GM12878 (cell line): ENCODE measurements around the gene SLC36A4. TPM values are rescaled to one million over a fixed set of nuclear protein-coding genes. Genes with fewer than 3 reads are reported as not detected.
"Not testable (repeated sequence)": the region's sequence is repeated elsewhere in the genome, so short reads cannot be mapped to it uniquely, and the experiment has no call there.

Experiments used
- ATAC-seq: fragments of 200-7000 bp; cut with Tn5 transposase; 3 replicates; pipeline ENCODE4 v1.9.1; 2020; ENCODE audit warnings: mild to moderate bottlenecking, moderate library complexity
- BruUV-seq: library from RNA; stranded (reverse); fragments of 400-500 nt; replicated peaks from 2 replicates; lab custom pipeline; 2021; lab: Mats Ljungman, UMichigan
- CTCF ChIA-PET: fragments of 300-600 bp; sonication (Branson Sonifier 250); formaldehyde crosslinking; extraction: SDS; loops from one replicate; lab custom pipeline; 2021; ENCODE audit warnings: inconsistent platforms; lab: Yijun Ruan, JAX
- POLR2A ChIA-PET: fragments of 350-600 bp; formaldehyde crosslinking; extraction: SDS; loops from one replicate; lab custom pipeline; 2021; ENCODE audit warnings: inconsistent platforms; lab: Charles Lee
- RAD21 ChIA-PET: fragments of 300-600 bp; sonication (Branson Sonifier 250); formaldehyde crosslinking; loops from one replicate; lab custom pipeline; 2023; ENCODE audit warnings: antibody characterized with exemption; ENCODE audit not compliant: unreplicated experiment; lab: Charles Lee
- SMC1A ChIA-PET: fragments of 300-600 bp; sonication (Branson Sonifier 250); formaldehyde crosslinking; loops from one replicate; lab custom pipeline; 2023; ENCODE audit not compliant: unreplicated experiment, uncharacterized antibody; lab: Charles Lee
- DNase-seq: peaks from one replicate; pipeline ENCODE4 v3.0.0-alpha.2; 2011; ENCODE audit warnings: low read depth, low spot score
- FAIRE-seq: peaks from 3 replicates; lab custom pipeline; 2011; peaks lifted over from hg19 to GRCh38; lab: Jason Lieb, UNC
- H2AFZ ChIP-seq: 2 replicates; pipeline ENCODE4 v1.6.0; 2011; ENCODE audit warnings: low read depth, low read length, control low read depth; ENCODE audit not compliant: control insufficient read depth
- H3K27ac ChIP-seq: 2 replicates; pipeline ENCODE4 v1.5.1; 2011; ENCODE audit warnings: control low read depth; ENCODE audit not compliant: control insufficient read depth, insufficient read depth
- H3K27me3 ChIP-seq, 2 experiments: replicated peaks in 1 of 2; 2 replicates each; pipeline versions ENCODE4 v1.6.0 to v1.6.1; 2011; ENCODE audit warnings: low read length in 1 of 2; ENCODE audit not compliant: control insufficient read depth in 2 of 2, insufficient read depth in 2 of 2
- H3K36me3 ChIP-seq, 2 experiments: 2 replicates each; pipeline ENCODE4 v1.5.1; 2011; ENCODE audit warnings: low read length in 1 of 2; ENCODE audit not compliant: control insufficient read depth in 2 of 2, insufficient read depth in 2 of 2
- H3K4me1 ChIP-seq: 2 replicates; pipeline ENCODE4 v1.6.1; 2011; ENCODE audit warnings: mild to moderate bottlenecking, low read length, moderate library complexity, mixed read lengths; ENCODE audit not compliant: control insufficient read depth, insufficient read depth
- H3K4me2 ChIP-seq: 2 replicates; pipeline ENCODE4 v1.6.0; 2011; ENCODE audit warnings: control low read depth; ENCODE audit not compliant: control insufficient read depth, insufficient read depth
- H3K4me3 ChIP-seq: fragments of 200-600 bp; sonication (generic); 2 replicates; pipeline ENCODE4 v1.5.1; 2016
- H3K79me2 ChIP-seq: 2 replicates; pipeline ENCODE4 v1.6.0; 2011; ENCODE audit warnings: low read length; ENCODE audit not compliant: control insufficient read depth, insufficient read depth
- H3K9ac ChIP-seq: 2 replicates; pipeline ENCODE4 v1.8.0; 2011; ENCODE audit warnings: low read length, control low read depth, mixed read lengths; ENCODE audit not compliant: control insufficient read depth, insufficient read depth
- H3K9me3 ChIP-seq: replicated peaks from 3 replicates; pipeline ENCODE4 v1.5.1; 2011; ENCODE audit warnings: mild to moderate bottlenecking, low read length; ENCODE audit not compliant: control insufficient read depth, insufficient read depth
- H4K20me1 ChIP-seq: 2 replicates; pipeline ENCODE4 v1.6.0; 2011; ENCODE audit not compliant: control insufficient read depth, insufficient read depth
- BACH1 ChIP-seq: fragments of 450-650 bp; IDR thresholded peaks from 2 replicates; pipeline ENCODE4 v1.6.1; 2017; ENCODE audit warnings: mild to moderate bottlenecking, borderline replicate concordance
- JUNB ChIP-seq: IDR thresholded peaks from 2 replicates; pipeline ENCODE4 v1.6.1; 2016; ENCODE audit warnings: antibody characterized with exemption, mild to moderate bottlenecking
- PBX3 ChIP-seq: IDR thresholded peaks from 2 replicates; pipeline ENCODE4 v1.6.1; 2011; ENCODE audit warnings: mild to moderate bottlenecking, low read depth, low read length, moderate library complexity; ENCODE audit not compliant: insufficient replicate concordance
- SPI1 ChIP-seq: IDR thresholded peaks from 2 replicates; pipeline ENCODE4 v1.6.1; 2011; ENCODE audit warnings: low read depth, mild to moderate bottlenecking, low read length, moderate library complexity, borderline replicate concordance; ENCODE audit not compliant: insufficient read depth
- WGBS: methylation state at CpG from one replicate; pipeline ENCODE4 v1.1.6; 2016; ENCODE audit warnings: low lambda C conversion rate; ENCODE audit not compliant: insufficient replicate concordance, insufficient coverage; ENCODE audit errors: missing lambda C conversion rate; 5-methylcytosine and 5-hydroxymethylcytosine counted together
- in situ Hi-C: fragments of 300-500 bp; cut with MboI; formaldehyde crosslinking; loops from 9 replicates; pipeline ENCODE4 v1.14.3; 2018; ENCODE audit warnings: mixed read lengths
- intact Hi-C: fragments of 100-400 bp; cut with micrococcal nuclease; formaldehyde crosslinking; loops from one replicate; pipeline ENCODE4 v1.14.2; 2022; ENCODE audit not compliant: unreplicated experiment
- polyA plus RNA-seq, 11 experiments: library from polyadenylated mRNA; depleted of rRNA in 4 of 11; unstranded in 6 of 11; stranded (reverse) in 5 of 11; fragments of >200 nt; fragmentation: Nextera tagmentation in 4 of 11; fragmentation: Illumina TruSeq in 1 of 11; extraction: Ambion mirVana in 4 of 11; extraction: Trizol in 1 of 11; gene quantifications; 1 replicate in 1 of 11; 2 replicates in 10 of 11; pipeline versions ENCODE4 v1.2.1 to v1.2.3, GENCODE V29; 2011 to 2016; ENCODE audit warnings: inconsistent platforms in 2 of 11, missing spikeins in 2 of 11, low read depth in 1 of 11
- total RNA-seq, 4 experiments: library from RNA; depleted of rRNA in 3 of 4; stranded (reverse); fragments of >200 nt in 3 of 4; fragmentation: Illumina TruSeq in 1 of 4; extraction: Trizol in 1 of 4; gene quantifications; 2 replicates each; pipeline versions ENCODE4 v1.2.1 to v1.2.3, GENCODE V29; 2013 to 2021

SLC36A4 gene
- total and polyA plus RNA-seq, 10 of the 15 experiments (the other 5 are each of a cell fraction or from before 2014, with no cell fraction given), result 1.4 to 12.5 (median 5.2) TPM

- TF ChIP-seq PBX3 (no peak), SPI1 (no peak)
Observed at GRCh38 chr11:93113824-93114223, 84.0 kb downstream of the SLC36A4 start (continued).

GRCh38 chr11:93111147-93111546 lies 86.6 kb downstream of the SLC36A4 start:
- H3K79me2 ChIP-seq, DNase-seq, H3K4me1 ChIP-seq, SMC1A ChIA-PET, FAIRE-seq, H2AFZ ChIP-seq, H3K9me3 ChIP-seq, in situ Hi-C loops, H4K20me1 ChIP-seq, H3K4me3 ChIP-seq, H3K4me2 ChIP-seq, BruUV-seq, POLR2A ChIA-PET, H3K36me3 ChIP-seq, H3K9ac ChIP-seq, ATAC-seq, H3K27ac ChIP-seq, RAD21 ChIA-PET, H3K27me3 ChIP-seq, CTCF ChIA-PET, intact Hi-C loops: not testable (repeated sequence)

GRCh38 chr11:93100211-93100610 lies 97.6 kb downstream of the SLC36A4 start:
- no peaks in the 10 kb centered on the region for H3K9me3 ChIP-seq
- in situ Hi-C loops, result no loop called here
- H3K79me2 ChIP-seq, result no peaks in the 10 kb centered on the region
- FAIRE-seq (no peak), ATAC-seq (no peak), DNase-seq (no peak)
- RAD21 ChIA-PET, result no interaction called here
- H3K27ac ChIP-seq, result no peak overlapping the region
- no peaks in the 10 kb centered on the region for H4K20me1 ChIP-seq
- no peak overlapping the region for H3K4me2 ChIP-seq
- H2AFZ ChIP-seq, result no peak overlapping the region
- POLR2A ChIA-PET, result no interaction called here
- no peak overlapping the region for H3K4me3 ChIP-seq
- WGBS, result 0% methylated on average over 2 of the region's 2 CpGs
- no peak overlapping the region for H3K9ac ChIP-seq
- H3K4me1 ChIP-seq, result no peaks in the 10 kb centered on the region
- no peaks in the 10 kb centered on the region for H3K27me3 ChIP-seq
- H3K36me3 ChIP-seq, result no peaks in the 10 kb centered on the region
- SMC1A ChIA-PET, result interaction anchor here (1.1 kb wide), 1 partner anchor 11 kb away, joined by 3 read pairs; no protein-coding TSS in a partner anchor
- CTCF ChIA-PET, result no interaction called here
- TF ChIP-seq JUNB (no peak), BACH1 (no peak)
- BruUV-seq, result no TSS peak
- intact Hi-C loops, result no loop called here
